ENCODE measurements around the gene FRMD8.

FRMD8 gene

GRCh38 chr11:65415499-65416340, 29.3 kb downstream of the FRMD8 start:
- DNase-seq = no peak

GRCh38 chr11:65416341-65416824, 29.9 kb downstream of the FRMD8 start:
- peak; percentile 55 for DNase-seq

GRCh38 chr11:65416841-65417701, 30.6 kb downstream of the FRMD8 start:
- no peak for DNase-seq

- DNase-seq = no peak
These were observed 31.4 kb downstream of the FRMD8 start for GRCh38 chr11:65417702-65418430.

GRCh38 chr11:65418431-65418680, 31.9 kb downstream of the FRMD8 start:
- DNase-seq = no peak

GRCh38 chr11:65418681-65419459, 32.4 kb downstream of the FRMD8 start:
- peak; percentile 80 for DNase-seq

GRCh38 chr11:65419460-65419771, 33.0 kb downstream of the FRMD8 start:
- no peak for DNase-seq

GRCh38 chr11:65419772-65420481, 33.5 kb downstream of the FRMD8 start:
- DNase-seq = peak; percentile 55

- no peak for DNase-seq
These were observed 34.1 kb downstream of the FRMD8 start for GRCh38 chr11:65420506-65420905.

- DNase-seq = peak; percentile 93
These were observed 34.7 kb downstream of the FRMD8 start for GRCh38 chr11:65420979-65421793.

GRCh38 chr11:65421794-65422632, 35.6 kb downstream of the FRMD8 start:
- DNase-seq = peak; percentile 82

GRCh38 chr11:65422633-65423515, 36.4 kb downstream of the FRMD8 start, which contains the start of gene NEAT1:
TSS of gene NEAT1 (plus strand) at chr11:65422798.
- peak; percentile 68 for DNase-seq

GRCh38 chr11:65423516-65424204, 37.2 kb downstream of the FRMD8 start:
- DNase-seq = peak; percentile 28

GRCh38 chr11:65424205-65425104, 38.0 kb downstream of the FRMD8 start:
- DNase-seq = no peak

- no peak for DNase-seq
These were observed 38.9 kb downstream of the FRMD8 start for GRCh38 chr11:65425105-65425970.

Measured in NCI-H526 treated with DMSO at 0.1 percent for 48 hours (cell line).